Esophagus squamous epithelium (tissue), 5 donors: Measurements from ENCODE around the gene KDSR. TPM values are rescaled to one million over a fixed set of nuclear protein-coding genes. Genes with fewer than 3 reads are reported as not detected.

Source experiments
- DNase-seq: peaks from one replicate; lab custom pipeline; 2025; lab: John Stamatoyannopoulos, UW
- H3K27ac ChIP-seq, 4 donors: fragments of 200-600 bp; sonication (generic); one replicate each; pipeline ENCODE4 v1.5.1; 2016 to 2019; ENCODE audit warnings: mild to moderate bottlenecking in 1 of 4
- H3K27me3 ChIP-seq, 4 donors: fragments of 200-600 bp; sonication (generic); 1 replicate in 3 of 4; 2 replicates in 1 of 4; pipeline versions ENCODE4 v1.5.1 to v1.6.0; 2017 to 2021; ENCODE audit warnings: antibody characterized with exemption in 1 of 4
- H3K36me3 ChIP-seq, 3 donors: fragments of 200-600 bp; sonication (generic); one replicate each; pipeline ENCODE4 v1.5.1; 2016 to 2019
- H3K4me1 ChIP-seq, 3 donors: fragments of 200-600 bp; sonication (generic); one replicate each; pipeline ENCODE4 v1.5.1; 2017 to 2019
- H3K4me3 ChIP-seq, 4 donors: fragments of 200-600 bp; sonication (generic); 1 replicate in 3 of 4; 2 replicates in 1 of 4; pipeline ENCODE4 v1.5.1; 2016 to 2019; ENCODE audit warnings: mild to moderate bottlenecking in 2 of 4, moderate library complexity in 1 of 4
- H3K9me3 ChIP-seq, 3 donors: fragments of 200-600 bp; sonication (generic); one replicate each; pipeline ENCODE4 v1.5.1; 2016 to 2019
- CTCF ChIP-seq, 6 experiments: fragments of 450-650 bp in 4 of 6; fragments of 200-600 bp in 2 of 6; sonication (generic) in 2 of 6; IDR thresholded peaks; one replicate each; pipeline ENCODE4 v1.5.1; 2016 to 2019; ENCODE audit warnings: antibody characterized with exemption in 6 of 6, mild to moderate bottlenecking in 4 of 6, moderate library complexity in 4 of 6
- POLR2A ChIP-seq, 4 donors: fragments of 450-650 bp; IDR thresholded peaks; one replicate each; pipeline ENCODE4 v1.6.1; 2017; ENCODE audit warnings: antibody characterized with exemption in 4 of 4, mild to moderate bottlenecking in 4 of 4, moderate library complexity in 3 of 4
- WGBS, 2 donors: methylation state at CpG; one replicate each; pipeline ENCODE4 v1.1.5; 2018; 5-methylcytosine and 5-hydroxymethylcytosine counted together
- intact Hi-C: fragments of 100-400 bp; cut with DNase I; formaldehyde crosslinking; loops from one replicate; pipeline ENCODE4 v1.15.0; 2022
- total RNA-seq, 4 donors: library from RNA; depleted of rRNA; stranded (reverse); fragments of >200 nt; gene quantifications; one replicate each; pipeline ENCODE4 v1.1.0, GENCODE V29; 2016
- donor health status: DM: yes; HTN: yes; CAD: no.

The KDSR gene
- total RNA-seq, 4 donors from 2014 or later = 20.8 to 42.3 (median 23.0) TPM

DNA sequence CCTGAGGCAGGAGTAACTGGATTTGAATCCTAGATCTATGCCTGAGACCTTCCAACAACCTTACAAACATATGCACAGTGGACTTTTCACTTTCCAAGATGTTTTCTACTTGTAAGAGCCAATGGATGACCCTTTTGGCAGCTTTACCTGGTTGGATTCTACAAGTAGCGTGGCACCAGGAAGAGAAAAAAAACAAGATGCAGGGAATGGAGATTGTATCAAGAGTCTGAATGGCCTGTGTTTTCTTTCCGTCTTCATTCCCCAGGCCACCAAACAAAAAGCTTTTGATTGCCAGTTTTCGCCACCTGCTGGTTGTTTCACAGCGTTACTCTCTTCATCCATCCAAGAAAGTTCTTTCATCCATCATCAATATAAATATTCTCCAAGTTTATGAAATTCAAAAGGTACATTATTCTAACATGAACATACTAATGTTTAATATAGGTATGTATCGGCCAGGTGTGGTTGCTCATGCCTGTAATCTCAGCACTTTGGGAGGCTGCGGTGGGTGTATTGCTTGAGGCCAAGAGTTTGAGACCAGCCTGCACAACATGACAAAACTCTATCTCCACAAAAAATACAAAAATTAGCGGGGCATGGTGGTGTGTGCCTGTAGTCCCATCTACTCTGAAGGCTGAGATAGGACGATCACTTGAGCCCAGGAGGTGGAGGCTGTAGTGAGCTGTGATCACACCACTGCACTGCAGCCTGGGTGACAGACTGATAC is 43.9 kb downstream of the KDSR start:
- Histone ChIP-seq H3K9me3 (no peaks in the 10 kb centered on the region), H3K4me3 (no peak overlapping the region), H3K27me3 (no peaks in the 10 kb centered on the region), H3K27ac (peak overlapping the region in 3 of 4 donors; percentile 48 to 62 (median 49)), H3K4me1 (peaks cover 8 to 35% (median 11%) of the 10 kb centered on the region in 3 donors), H3K36me3 (no peaks in the 10 kb centered on the region)
- no peak for DNase-seq
- WGBS, 2 donors = 17 to 24% methylated on average over 8 of the region's 8 CpGs
- TF ChIP-seq POLR2A (IDR thresholded peaks at IDR 0.05) (no peak), CTCF (IDR thresholded peaks at IDR 0.05) (peak; percentile 74 to 85 (median 79))
- intact Hi-C loops = loop anchor here (5.0 kb wide), 2 partner anchors 191 to 306 kb away; no protein-coding TSS in a partner anchor

DNA sequence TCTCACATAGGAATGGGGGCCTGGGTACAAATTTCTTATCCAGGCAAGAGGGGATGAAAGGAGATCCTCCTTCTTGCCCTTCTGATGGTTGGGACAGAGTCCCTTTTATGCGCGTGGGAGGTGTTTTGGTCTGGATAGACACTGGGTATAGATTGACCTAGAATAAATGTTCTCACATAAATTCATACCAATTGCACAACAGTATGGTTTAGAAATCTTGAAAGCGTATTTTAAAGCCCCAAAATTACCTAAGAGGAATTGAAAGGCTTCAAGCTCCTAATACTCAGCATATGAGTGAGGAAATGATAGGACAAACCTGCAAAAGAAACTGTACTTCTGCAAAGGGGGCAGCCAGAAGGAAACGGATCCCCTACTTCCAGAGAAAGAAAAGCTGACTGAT is 44.8 kb downstream of the KDSR start:
- no peak for DNase-seq
- no peaks in the 10 kb centered on the region for H3K27me3 ChIP-seq
- intact Hi-C loops = loop anchor here (5.0 kb wide), 2 partner anchors 190 to 305 kb away; no protein-coding TSS in a partner anchor
- H3K4me1 ChIP-seq = peaks cover 11 to 43% (median 11%) of the 10 kb centered on the region in 3 donors
- no peak overlapping the region for H3K4me3 ChIP-seq
- WGBS, 2 donors = 72 to 76% methylated on average over 4 of the region's 4 CpGs
- TF ChIP-seq POLR2A (IDR thresholded peaks at IDR 0.05) = no peak
- TF ChIP-seq CTCF (IDR thresholded peaks at IDR 0.05) = no peak
- H3K36me3 ChIP-seq = no peaks in the 10 kb centered on the region
- peak overlapping the region in 3 of 4 donors; percentile 48 to 62 (median 49) for H3K27ac ChIP-seq
- no peaks in the 10 kb centered on the region for H3K9me3 ChIP-seq

DNA sequence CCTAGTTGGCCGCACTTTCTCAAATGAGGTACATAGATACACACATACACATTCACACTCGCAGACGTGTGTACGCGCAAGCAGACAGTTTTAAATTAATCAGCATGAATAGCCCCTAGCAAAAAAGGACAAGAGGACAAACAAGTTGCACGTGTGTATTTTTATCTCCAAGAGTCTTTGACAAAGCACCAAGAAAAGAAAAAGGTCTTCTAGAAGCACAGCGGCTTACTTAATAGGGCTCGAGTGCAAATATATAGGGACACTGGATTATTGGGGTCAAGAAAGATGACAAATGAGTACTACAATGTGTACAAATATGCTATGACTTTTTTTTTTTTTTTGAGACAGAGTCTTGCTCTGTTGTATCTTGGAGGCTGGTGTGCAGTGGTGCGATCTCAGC is 45.7 kb downstream of the KDSR start:
- no peak for DNase-seq
- Histone ChIP-seq H3K4me3 (peak overlapping the region in 1 of 4 donors; percentile 71), H3K9me3 (no peaks in the 10 kb centered on the region), H3K27ac (peak overlapping the region; percentile 78 to 90 (median 86)), H3K36me3 (no peaks in the 10 kb centered on the region), H3K27me3 (no peaks in the 10 kb centered on the region), H3K4me1 (peaks cover 11 to 46% (median 11%) of the 10 kb centered on the region in 3 donors)
- WGBS, 2 donors = 58 to 70% methylated on average over 9 of the region's 9 CpGs
- intact Hi-C loops = loop anchor here (5.0 kb wide), 2 partner anchors 189 to 304 kb away; no protein-coding TSS in a partner anchor
- no peak for TF ChIP-seq CTCF (IDR thresholded peaks at IDR 0.05)
- no peak for TF ChIP-seq POLR2A (IDR thresholded peaks at IDR 0.05)

DNA sequence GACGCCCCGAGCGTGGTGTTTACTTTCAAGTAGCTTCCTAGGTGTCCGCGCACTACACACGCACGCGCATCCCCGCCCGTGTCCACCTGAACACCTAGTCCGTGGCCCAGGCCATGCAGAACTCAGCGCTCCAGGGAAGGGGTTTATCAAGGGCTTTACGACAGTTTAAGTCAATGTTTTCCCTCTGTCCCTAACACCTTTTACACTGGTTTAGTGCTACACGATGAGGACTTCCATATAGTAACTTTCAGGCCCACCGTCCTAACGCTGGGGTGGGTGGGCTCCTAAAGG is 46.1 kb downstream of the KDSR start:
- 36 to 55% methylated on average over 11 to 16 of the region's 16 CpGs for WGBS, 2 donors
- peak; percentile 17 for DNase-seq
- intact Hi-C loops = loop anchor here (5.0 kb wide), 2 partner anchors 189 to 304 kb away; no protein-coding TSS in a partner anchor
- Histone ChIP-seq H3K9me3 (no peaks in the 10 kb centered on the region), H3K36me3 (no peaks in the 10 kb centered on the region), H3K27ac (peak overlapping the region; percentile 78 to 90 (median 86)), H3K27me3 (no peaks in the 10 kb centered on the region), H3K4me1 (peaks cover 11 to 46% (median 11%) of the 10 kb centered on the region in 3 donors), H3K4me3 (peak overlapping the region; percentile 59 to 75 (median 72))
- TF ChIP-seq POLR2A (IDR thresholded peaks at IDR 0.05) = no peak
- TF ChIP-seq CTCF (IDR thresholded peaks at IDR 0.05) = no peak
